ENCODE measurements around the gene MYO1G.

Gene MYO1G

GRCh38 chr7:44958645-44959344, 20.0 kb downstream of the MYO1G start:
- H3K4me3 ChIP-seq (ENCODE audit: low read depth, low read length) = no peak overlapping the region
- DNase-seq (ENCODE audit: low read depth) = no peak
- no peak for TF ChIP-seq CTCF (IDR thresholded peaks at IDR 0.05; ENCODE audit: low read depth, low read length, missing control alignments)
- in situ Hi-C loops (cut with HindIII; ENCODE audit: low sequenced_read_pairs) = no loop called here

GRCh38 chr7:44956157-44956766, 22.6 kb downstream of the MYO1G start:
- in situ Hi-C loops (cut with HindIII; ENCODE audit: low sequenced_read_pairs) = no loop called here
- TF ChIP-seq CTCF (IDR thresholded peaks at IDR 0.05; ENCODE audit: low read depth, low read length, missing control alignments) = no peak
- H3K4me3 ChIP-seq (ENCODE audit: low read depth, low read length) = no peak overlapping the region
- DNase-seq (ENCODE audit: low read depth) = no peak

- no peak for TF ChIP-seq CTCF (IDR thresholded peaks at IDR 0.05; ENCODE audit: low read depth, low read length, missing control alignments)
- H3K4me3 ChIP-seq (ENCODE audit: low read depth, low read length) = no peak overlapping the region
Measured at GRCh38 chr7:44955733-44956132, 23.1 kb downstream of the MYO1G start.

GRCh38 chr7:44953156-44953555, 25.7 kb downstream of the MYO1G start:
- no peak for DNase-seq (ENCODE audit: low read depth)
- in situ Hi-C loops (cut with HindIII; ENCODE audit: low sequenced_read_pairs) = no loop called here
- H3K4me3 ChIP-seq (ENCODE audit: low read depth, low read length) = no peak overlapping the region
- no peak for TF ChIP-seq CTCF (IDR thresholded peaks at IDR 0.05; ENCODE audit: low read depth, low read length, missing control alignments)

More at GRCh38 chr7:44955733-44956132, 23.1 kb downstream of the MYO1G start:
- DNase-seq (ENCODE audit: low read depth) = no peak
- in situ Hi-C loops (cut with HindIII; ENCODE audit: low sequenced_read_pairs) = no loop called here

- in situ Hi-C loops (cut with HindIII; ENCODE audit: low sequenced_read_pairs) = no loop called here
- TF ChIP-seq CTCF (IDR thresholded peaks at IDR 0.05; ENCODE audit: low read depth, low read length, missing control alignments) = no peak
- no peak for DNase-seq (ENCODE audit: low read depth)
- H3K4me3 ChIP-seq (ENCODE audit: low read depth, low read length) = no peak overlapping the region
Measured at GRCh38 chr7:44949303-44949702, 29.5 kb downstream of the MYO1G start.

- no peak for DNase-seq (ENCODE audit: low read depth)
- no peak overlapping the region for H3K4me3 ChIP-seq (ENCODE audit: low read depth, low read length)
- no peak for TF ChIP-seq CTCF (IDR thresholded peaks at IDR 0.05; ENCODE audit: low read depth, low read length, missing control alignments)
- in situ Hi-C loops (cut with HindIII; ENCODE audit: low sequenced_read_pairs) = no loop called here
Measured at GRCh38 chr7:44945479-44945878, 33.3 kb downstream of the MYO1G start.

Measured in astrocyte of the cerebellum (primary cell).